GM12801 (cell line): Measurements from ENCODE around the gene TCL1B.

Source experiments
- TF ChIP-seq, protein P1 (sequence below): IDR thresholded peaks from one replicate; pipeline ENCODE4 v1.5.1; 2011; ENCODE audit warnings: control low read depth; ENCODE audit not compliant: insufficient read length; ENCODE audit errors: extremely low read depth

Gene TCL1B

DNA sequence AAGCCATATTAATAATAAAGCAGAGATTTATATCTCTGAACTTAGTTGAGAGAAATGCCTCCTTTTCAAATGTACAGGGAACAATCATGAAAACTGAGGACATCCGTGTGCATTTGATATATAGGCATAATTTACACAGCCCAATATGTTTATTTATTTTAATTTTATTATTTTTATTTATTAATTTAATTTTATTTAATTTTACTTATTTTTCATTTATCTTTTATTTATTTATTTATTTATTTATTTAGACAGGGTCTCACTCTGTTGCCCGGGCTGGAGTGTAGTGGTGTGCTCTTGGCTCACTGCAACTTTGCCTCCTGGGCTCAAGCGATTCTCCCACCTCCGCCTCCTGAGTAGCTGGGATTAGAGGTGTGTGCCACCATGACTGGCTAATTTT lies 19.3 kb downstream of the TCL1B start:
- TF ChIP-seq, protein P1, sequence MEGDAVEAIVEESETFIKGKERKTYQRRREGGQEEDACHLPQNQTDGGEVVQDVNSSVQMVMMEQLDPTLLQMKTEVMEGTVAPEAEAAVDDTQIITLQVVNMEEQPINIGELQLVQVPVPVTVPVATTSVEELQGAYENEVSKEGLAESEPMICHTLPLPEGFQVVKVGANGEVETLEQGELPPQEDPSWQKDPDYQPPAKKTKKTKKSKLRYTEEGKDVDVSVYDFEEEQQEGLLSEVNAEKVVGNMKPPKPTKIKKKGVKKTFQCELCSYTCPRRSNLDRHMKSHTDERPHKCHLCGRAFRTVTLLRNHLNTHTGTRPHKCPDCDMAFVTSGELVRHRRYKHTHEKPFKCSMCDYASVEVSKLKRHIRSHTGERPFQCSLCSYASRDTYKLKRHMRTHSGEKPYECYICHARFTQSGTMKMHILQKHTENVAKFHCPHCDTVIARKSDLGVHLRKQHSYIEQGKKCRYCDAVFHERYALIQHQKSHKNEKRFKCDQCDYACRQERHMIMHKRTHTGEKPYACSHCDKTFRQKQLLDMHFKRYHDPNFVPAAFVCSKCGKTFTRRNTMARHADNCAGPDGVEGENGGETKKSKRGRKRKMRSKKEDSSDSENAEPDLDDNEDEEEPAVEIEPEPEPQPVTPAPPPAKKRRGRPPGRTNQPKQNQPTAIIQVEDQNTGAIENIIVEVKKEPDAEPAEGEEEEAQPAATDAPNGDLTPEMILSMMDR, result no peak

DNA sequence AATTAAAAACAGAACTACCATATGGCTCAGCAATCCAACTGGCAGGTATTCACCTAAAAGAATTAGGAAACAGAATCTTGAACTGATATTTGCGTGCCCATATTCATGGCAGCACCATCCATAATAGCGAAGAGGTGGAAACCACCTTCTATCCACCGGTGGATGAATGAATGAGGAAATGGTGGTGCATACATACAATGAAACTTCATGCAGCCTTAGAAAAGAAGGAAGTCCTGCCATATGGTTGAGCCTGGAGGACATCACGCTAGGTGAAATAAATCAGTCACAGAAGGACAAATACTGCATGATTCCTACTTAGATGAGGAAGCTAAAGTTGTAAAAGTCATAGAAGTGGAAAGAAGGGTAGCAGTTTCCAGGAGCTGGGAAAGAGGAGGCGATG lies 21.1 kb downstream of the TCL1B start:
- TF ChIP-seq, protein P1, result no peak

DNA sequence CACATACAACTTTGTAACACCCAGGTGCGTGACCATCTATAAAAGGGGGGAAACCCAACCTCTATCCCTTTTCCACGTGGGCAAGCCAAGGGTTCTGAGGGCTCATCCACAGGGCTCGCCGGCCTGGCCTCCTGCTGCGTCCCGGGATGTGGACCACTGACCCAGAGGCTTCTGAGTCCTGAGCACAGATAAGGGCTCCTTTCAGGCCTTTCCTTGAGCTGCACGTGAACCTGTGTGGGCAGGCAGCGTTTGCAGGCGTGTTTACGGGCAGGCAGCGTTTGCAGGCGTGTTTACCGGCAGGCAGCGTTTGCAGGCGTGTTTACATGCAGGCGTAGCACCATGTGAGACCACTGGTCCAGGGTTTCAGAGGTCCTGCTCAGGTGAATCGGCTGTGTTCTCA lies 23.9 kb downstream of the TCL1B start:
- TF ChIP-seq, protein P1, result no peak

DNA sequence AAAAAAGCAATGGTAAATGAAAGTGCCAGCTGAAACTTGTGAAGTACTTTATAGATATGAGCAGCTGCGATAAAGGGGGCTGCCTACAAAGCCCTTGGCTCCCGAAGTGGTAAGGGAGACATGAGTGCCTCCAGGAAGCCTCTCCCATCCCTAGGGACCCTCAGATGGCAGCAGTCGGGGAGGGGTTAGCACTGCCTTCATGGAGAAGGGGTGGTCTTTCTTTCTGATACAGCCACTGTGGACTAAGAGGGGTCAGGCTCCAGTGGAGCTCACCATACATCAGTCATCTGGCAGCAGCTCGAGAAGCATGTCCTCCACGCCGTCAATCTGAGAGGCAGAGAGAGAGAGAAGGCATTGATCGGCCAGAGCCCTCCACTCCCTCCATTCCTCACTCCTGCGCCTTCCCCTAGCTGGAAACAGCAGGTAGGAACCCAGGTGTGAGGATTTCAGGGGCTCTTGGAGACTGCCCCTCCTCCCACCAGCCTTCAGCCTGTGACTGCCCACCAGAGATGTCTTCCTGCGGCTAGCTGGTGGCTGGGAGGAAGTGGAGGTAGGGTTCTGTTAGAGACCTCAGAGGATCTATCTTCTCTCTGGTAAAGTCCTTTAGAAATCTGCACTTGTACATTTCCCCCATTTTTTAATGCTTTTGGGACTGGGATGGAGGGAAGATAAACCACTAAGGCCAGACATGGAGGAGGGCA lies 25.4 kb downstream of the TCL1B start:
- TF ChIP-seq, protein P1, result no peak

DNA sequence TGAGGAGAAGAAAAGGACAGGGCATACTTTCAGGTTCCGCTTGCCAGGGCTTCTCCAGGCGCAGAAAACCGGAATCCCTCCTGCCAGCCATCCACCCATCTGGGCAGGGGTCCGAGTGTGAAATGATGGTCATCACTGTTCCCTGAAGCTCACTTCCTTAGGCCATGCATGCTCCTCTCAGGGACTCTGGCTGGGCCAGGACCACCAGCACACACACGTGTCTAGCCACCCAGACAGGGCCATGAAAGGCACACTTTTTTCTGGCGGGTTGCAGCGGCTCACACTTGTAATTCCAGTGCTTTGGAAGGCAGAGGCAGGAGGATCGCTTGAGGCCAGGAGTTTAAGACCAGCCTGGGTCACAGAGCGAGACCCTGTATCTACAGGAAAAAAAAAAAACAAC lies 26.2 kb downstream of the TCL1B start:
- TF ChIP-seq, protein P1, result no peak

DNA sequence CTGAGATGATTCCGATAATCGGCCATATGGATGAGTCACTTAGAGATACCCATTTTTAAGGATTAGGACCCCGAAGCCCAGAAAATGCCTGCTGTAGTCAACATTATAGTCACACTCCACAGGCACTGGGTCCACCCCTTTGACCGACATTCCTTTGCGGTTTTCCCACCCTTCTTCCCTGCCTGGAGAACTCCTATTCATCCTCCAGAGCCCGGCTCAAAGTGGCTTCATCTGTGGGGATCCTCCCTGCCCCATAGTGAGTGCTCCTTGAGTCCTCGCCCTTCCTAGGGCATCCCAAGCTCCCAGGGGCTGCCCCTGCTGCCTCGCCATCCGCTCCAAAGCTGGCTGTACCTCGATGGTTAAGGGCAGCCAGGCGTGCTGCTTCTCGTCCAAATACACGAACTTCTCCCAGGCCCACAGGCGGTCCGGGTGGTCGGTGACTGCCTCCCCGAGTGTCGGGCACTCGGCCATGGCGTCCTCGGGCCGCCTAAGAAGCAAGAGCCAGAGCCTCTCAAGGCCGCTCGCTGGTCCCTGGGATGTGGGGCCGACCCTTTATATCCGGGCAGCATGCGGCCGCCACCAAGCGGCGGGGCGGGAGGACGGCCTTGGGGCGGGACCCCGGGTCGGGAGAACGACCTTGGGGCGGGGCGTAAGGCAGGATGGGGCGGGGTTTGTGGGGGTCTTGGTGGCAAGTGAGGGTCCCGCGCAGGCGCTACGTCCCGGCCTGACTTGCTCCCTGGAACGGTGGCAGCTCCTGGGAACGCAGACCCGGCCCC lies 27.6 kb downstream of the TCL1B start, which contains the start of gene TCL1A:
TCL1A (minus strand) TSS at position 530 of the 776 bp plus-strand sequence; CDS start at position 471, 59 bp downstream.
- TF ChIP-seq, protein P1, result no peak

DNA sequence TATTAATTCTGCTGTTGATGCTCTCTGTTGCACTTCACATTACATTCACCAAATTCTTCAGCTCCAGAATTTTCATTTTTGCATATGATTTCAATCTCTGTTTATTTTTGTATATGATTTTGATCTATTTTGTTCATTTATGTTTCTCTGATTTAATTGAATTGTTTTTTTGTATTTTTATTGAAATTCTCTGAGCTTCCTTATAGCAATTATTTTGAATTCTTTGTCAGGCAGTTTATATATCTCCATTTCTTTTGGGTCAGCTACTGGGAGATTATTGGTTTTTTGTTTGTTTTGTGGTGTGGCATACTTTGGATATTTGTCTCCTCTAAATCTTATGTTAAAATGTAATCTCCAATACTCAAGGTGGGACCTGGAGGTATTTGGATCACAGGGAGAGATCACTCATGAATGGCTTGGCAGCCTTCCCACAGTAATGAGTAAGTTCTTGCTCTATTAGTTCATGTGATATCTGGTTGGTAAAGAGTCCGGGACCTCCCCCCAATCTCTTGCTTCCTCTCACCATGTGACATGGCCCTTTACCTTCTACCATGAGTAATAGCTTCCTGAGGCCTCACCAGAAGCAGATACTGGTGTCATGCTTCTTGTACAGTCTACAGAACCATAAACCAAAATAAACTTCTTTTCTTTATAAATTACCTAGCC lies 36.4 kb downstream of the TCL1B start:
- TF ChIP-seq, protein P1, result no peak
